Ascending aorta (tissue), 2 donors: ENCODE data around the gene ZBTB4. TPM values are rescaled to one million over a fixed set of nuclear protein-coding genes. Genes with fewer than 3 reads are reported as not detected.
"Not testable (repeated sequence)": the region's sequence is repeated elsewhere in the genome, so short reads cannot be mapped to it uniquely, and the experiment has no call there.

Experiments used
- DNase-seq, 2 donors: peaks; one replicate each; pipeline ENCODE4 v3.0.0-alpha.2; 2019; ENCODE audit warnings: low spot score in 2 of 2
- H3K27ac ChIP-seq, 2 donors: fragments of 200-600 bp; sonication (generic); one replicate each; pipeline ENCODE4 v1.5.1; 2016 to 2017; ENCODE audit warnings: mild to moderate bottlenecking in 1 of 2
- H3K27me3 ChIP-seq: fragments of 200-600 bp; sonication (generic); one replicate; pipeline ENCODE4 v1.5.1; 2017
- H3K36me3 ChIP-seq, 2 donors: fragments of 200-600 bp; sonication (generic); one replicate each; pipeline ENCODE4 v1.5.1; 2016
- H3K4me1 ChIP-seq, 2 donors: fragments of 200-600 bp; sonication (generic); one replicate each; pipeline ENCODE4 v1.5.1; 2016 to 2017; ENCODE audit warnings: mild to moderate bottlenecking in 1 of 2
- H3K4me3 ChIP-seq, 2 donors: fragments of 200-600 bp; sonication (generic); one replicate each; pipeline ENCODE4 v1.5.1; 2016 to 2017; ENCODE audit warnings: mild to moderate bottlenecking in 1 of 2
- H3K9me3 ChIP-seq, 2 donors: fragments of 200-600 bp; sonication (generic); one replicate each; pipeline ENCODE4 v1.5.1; 2016
- CTCF ChIP-seq, 3 experiments: fragments of 200-600 bp in 2 of 3; fragments of 450-650 bp in 1 of 3; sonication (generic) in 2 of 3; IDR thresholded peaks; one replicate each; pipeline ENCODE4 v1.5.1; 2016 to 2019; ENCODE audit warnings: antibody characterized with exemption in 3 of 3, mild to moderate bottlenecking in 1 of 3, moderate library complexity in 1 of 3
- intact Hi-C: fragments of 100-400 bp; cut with DNase I; formaldehyde crosslinking; loops from one replicate; pipeline ENCODE4 v1.15.1; 2023
- total RNA-seq: library from RNA; depleted of rRNA; stranded (reverse); fragments of >200 nt; gene quantifications from one replicate; pipeline ENCODE4 v1.1.0, GENCODE V29; 2016

ZBTB4 gene
- total RNA-seq, 1 donor from 2014 or later, result 67.9 TPM

GRCh38 chr17:7484919-7485377 lies 5.5 kb upstream of the ZBTB4 start:
- Histone ChIP-seq H3K27ac (peak overlapping the region; percentile 98 to 100), H3K27me3 (no peaks in the 10 kb centered on the region), H3K9me3 (no peaks in the 10 kb centered on the region), H3K36me3 (no peaks in the 10 kb centered on the region), H3K4me1 (peaks cover 12 to 46% of the 10 kb centered on the region in 2 donors), H3K4me3 (peak overlapping the region; percentile 71 to 84)
- no peak for DNase-seq
- peak in 1 of 3 experiments; percentile 18 for TF ChIP-seq CTCF (IDR thresholded peaks at IDR 0.05)
- intact Hi-C loops, result loop anchor here (1.0 to 10.0 kb wide), 11 partner anchors 30 to 672 kb away; partner anchors contain the start of genes CYB5D1, FXR2, GABARAP and KCTD11

- peak within 1 kb of the TSS; percentile 98 to 100 for H3K27ac ChIP-seq
- peak; percentile 96 to 99 for DNase-seq
- H3K27me3 ChIP-seq, result no peaks in the 10 kb centered on the region
- intact Hi-C loops, result loop anchor here (1.0 to 10.0 kb wide), 11 partner anchors 29 to 673 kb away; partner anchors contain the start of genes CYB5D1, FXR2, GABARAP and KCTD11
- no peaks in the 10 kb centered on the region for H3K9me3 ChIP-seq
- no peaks in the 10 kb centered on the region for H3K36me3 ChIP-seq
- TF ChIP-seq CTCF (IDR thresholded peaks at IDR 0.05), result no peak
- H3K4me3 ChIP-seq, result peak within 1 kb of the TSS; percentile 71 to 84
- H3K4me1 ChIP-seq, result peaks cover 12 to 50% of the 10 kb centered on the region in 2 donors
These were observed 4.9 kb upstream of the ZBTB4 start, which contains the start of gene POLR2A for GRCh38 chr17:7484067-7484918. Gene POLR2A (plus strand): TSS chr17:7484366.

GRCh38 chr17:7483255-7484066 lies 4.0 kb upstream of the ZBTB4 start:
- TF ChIP-seq CTCF (IDR thresholded peaks at IDR 0.05), result no peak
- peaks cover 0 to 3% of the 10 kb centered on the region in 2 donors for H3K36me3 ChIP-seq
- no peaks in the 10 kb centered on the region for H3K9me3 ChIP-seq
- peak overlapping the region; percentile 98 to 100 for H3K27ac ChIP-seq
- no peaks in the 10 kb centered on the region for H3K27me3 ChIP-seq
- DNase-seq, result peak; percentile 88 to 97
- H3K4me1 ChIP-seq, result peaks cover 12 to 46% of the 10 kb centered on the region in 2 donors
- peak overlapping the region; percentile 71 to 84 for H3K4me3 ChIP-seq
- intact Hi-C loops, result loop anchor here (1.0 to 10.0 kb wide), 11 partner anchors 29 to 674 kb away; partner anchors contain the start of genes CYB5D1, FXR2, GABARAP and KCTD11

DNA sequence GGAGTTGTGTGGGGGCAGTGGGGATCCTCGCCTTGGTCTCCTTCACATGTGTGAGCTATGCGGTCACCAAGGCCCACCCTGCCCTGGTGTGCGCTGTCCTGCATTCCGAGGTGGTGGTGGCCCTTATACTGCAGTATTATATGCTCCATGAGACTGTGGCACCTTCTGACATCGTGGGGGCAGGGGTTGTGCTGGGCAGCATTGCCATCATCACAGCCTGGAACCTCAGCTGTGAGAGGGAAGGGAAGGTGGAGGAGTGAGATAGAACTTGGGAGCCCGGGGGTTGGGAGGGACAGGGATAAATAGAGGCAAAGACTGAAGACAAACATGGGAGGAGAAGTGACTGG lies 3.3 kb upstream of the ZBTB4 start:
- not testable (repeated sequence) for H3K9me3 ChIP-seq, H3K27me3 ChIP-seq, DNase-seq, H3K36me3 ChIP-seq
- Histone ChIP-seq H3K4me1 (peaks cover 12 to 42% of the 10 kb centered on the region in 2 donors), H3K4me3 (peak overlapping the region; percentile 71 to 84), H3K27ac (peak overlapping the region; percentile 98 to 100)
- intact Hi-C loops, result loop anchor here (5.0 to 10.0 kb wide), 3 partner anchors 202 to 675 kb away; partner anchors contain the start of genes CYB5D1, NAA38, TMEM88 and TP53

DNA sequence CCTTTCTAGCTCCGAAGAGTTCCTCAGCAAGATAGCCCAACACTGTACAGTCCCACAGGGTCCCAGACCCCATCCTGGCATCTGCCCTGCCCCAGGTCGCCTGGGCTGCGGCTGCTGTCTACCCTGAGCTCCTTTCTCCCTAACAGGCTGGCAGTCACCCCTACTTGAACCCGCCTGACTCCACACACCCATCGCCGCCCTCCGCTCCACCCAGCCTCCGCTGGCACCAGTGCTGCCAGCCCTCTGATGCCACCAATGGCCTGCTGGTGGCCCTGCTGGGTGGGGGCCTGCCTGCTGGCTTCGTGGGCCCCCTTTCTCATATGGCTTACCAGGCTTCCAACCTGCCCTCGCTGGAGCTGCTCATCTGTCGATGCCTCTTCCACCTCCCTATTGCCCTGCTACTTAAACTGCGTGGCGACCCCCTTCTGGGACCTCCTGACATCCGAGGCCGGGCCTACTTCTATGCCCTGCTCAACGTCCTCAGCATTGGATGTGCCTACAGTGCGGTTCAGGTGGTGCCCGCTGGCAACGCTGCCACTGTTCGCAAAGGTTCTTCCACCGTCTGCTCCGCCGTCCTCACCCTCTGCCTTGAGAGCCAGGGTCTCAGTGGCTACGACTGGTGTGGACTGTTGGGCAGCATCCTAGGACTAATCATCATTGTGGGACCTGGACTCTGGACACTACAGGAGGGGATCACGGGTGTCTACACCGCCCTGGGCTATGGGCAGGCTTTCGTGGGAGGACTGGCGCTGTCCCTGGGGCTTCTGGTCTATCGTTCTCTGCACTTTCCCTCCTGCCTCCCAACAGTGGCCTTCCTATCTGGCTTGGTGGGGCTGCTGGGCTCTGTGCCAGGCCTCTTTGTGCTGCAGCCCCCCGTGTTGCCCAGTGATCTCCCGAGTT lies 2.7 kb upstream of the ZBTB4 start:
- DNase-seq, H3K4me3 ChIP-seq, H3K36me3 ChIP-seq, H3K27me3 ChIP-seq, H3K9me3 ChIP-seq: not testable (repeated sequence)
- Histone ChIP-seq H3K27ac (peak overlapping the region; percentile 98 to 100), H3K4me1 (peaks cover 17 to 41% of the 10 kb centered on the region in 2 donors)
- intact Hi-C loops, result loop anchor here (5.0 to 10.0 kb wide), 3 partner anchors 203 to 675 kb away; partner anchors contain the start of genes CYB5D1, NAA38, TMEM88 and TP53

- intact Hi-C loops, result loop anchor here (5.0 to 10.0 kb wide), 3 partner anchors 204 to 676 kb away; partner anchors contain the start of genes CYB5D1, NAA38, TMEM88 and TP53
- H3K36me3 ChIP-seq, H3K9me3 ChIP-seq, H3K27me3 ChIP-seq, DNase-seq: not testable (repeated sequence)
- H3K4me1 ChIP-seq, result peaks cover 19 to 41% of the 10 kb centered on the region in 2 donors
- peak within 1 kb of the TSS; percentile 100 for H3K4me3 ChIP-seq
- H3K27ac ChIP-seq, result peak within 1 kb of the TSS; percentile 100
These were observed 1.8 kb upstream of the ZBTB4 start, which contains the start of gene SLC35G6 for GRCh38 chr17:7481275-7481674. Gene SLC35G6 (plus strand): TSS chr17:7481446. CDS start chr17:7481517, 71 bp downstream.
